ENCODE data around the gene PRKCE.

The PRKCE gene

DNA sequence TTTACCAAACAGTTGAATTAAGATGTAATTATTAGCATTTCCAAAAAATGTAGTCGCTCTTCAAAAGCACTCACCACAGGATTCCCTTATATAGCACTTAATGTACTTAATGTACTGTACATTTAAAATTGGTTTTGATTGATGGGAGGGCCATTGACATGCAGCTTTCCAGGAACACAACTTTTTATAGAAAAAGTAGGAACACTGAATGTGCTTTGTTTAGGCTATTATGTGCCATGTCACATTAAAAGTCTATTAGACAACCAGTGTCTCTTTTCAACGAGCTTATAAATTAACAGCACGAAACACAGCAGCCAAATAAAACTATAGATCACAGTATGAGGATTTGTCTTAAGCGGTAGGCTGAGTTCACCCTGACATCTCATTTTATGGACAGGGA, 301.1 kb downstream of the PRKCE start:
- Histone ChIP-seq H3K4me3 (ENCODE audit: low read length) (no peak overlapping the region), H3K27me3 (ENCODE audit: control insufficient read depth, insufficient read depth, low read length) (no peaks in the 10 kb centered on the region), H3K9me3 (ENCODE audit: control insufficient read depth, low read length) (no peaks in the 10 kb centered on the region), H3K9ac (ENCODE audit: low read length) (no peak overlapping the region), H3K36me3 (ENCODE audit: control insufficient read depth, insufficient read depth, low read length) (no peaks in the 10 kb centered on the region), H3K4me1 (ENCODE audit: control insufficient read depth, insufficient read depth, low read length) (peaks cover 4% of the 10 kb centered on the region)

GRCh38 chr2:45953376-45954027, 302.0 kb downstream of the PRKCE start:
- Histone ChIP-seq H3K9ac (ENCODE audit: low read length) (no peak overlapping the region), H3K9me3 (ENCODE audit: control insufficient read depth, low read length) (no peaks in the 10 kb centered on the region), H3K4me3 (ENCODE audit: low read length) (no peak overlapping the region), H3K4me1 (ENCODE audit: control insufficient read depth, insufficient read depth, low read length) (peaks cover 4% of the 10 kb centered on the region), H3K36me3 (ENCODE audit: control insufficient read depth, insufficient read depth, low read length) (no peaks in the 10 kb centered on the region), H3K27me3 (ENCODE audit: control insufficient read depth, insufficient read depth, low read length) (no peaks in the 10 kb centered on the region)

DNA sequence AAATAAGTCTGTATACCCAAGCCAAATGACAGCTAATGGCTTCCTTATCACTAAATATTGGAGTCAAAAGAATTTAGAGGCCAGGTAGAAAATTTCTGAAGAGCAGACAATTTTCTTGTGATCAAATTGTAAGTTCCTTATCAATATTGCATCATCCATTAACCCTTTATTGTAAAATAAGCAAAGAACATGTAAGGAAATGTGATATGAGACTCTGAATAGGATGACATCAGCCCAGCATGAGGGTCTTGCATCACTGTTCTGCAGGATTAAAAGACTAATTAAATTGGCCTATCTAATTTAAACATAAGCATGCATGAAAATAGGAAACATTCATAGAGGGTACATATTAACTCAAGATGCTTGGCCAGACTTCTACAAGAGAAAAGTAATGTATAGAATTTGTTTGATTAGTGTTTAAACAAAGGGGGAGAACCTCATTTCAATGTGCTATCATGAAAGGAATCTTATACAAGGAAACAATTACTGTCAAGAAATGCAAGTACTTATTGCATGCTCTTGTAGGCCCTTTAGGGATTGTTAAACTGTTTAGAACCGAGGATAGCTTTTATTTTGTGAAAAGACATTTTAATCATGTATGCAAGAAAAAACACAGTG, 302.9 kb downstream of the PRKCE start:
- H3K4me3 ChIP-seq (ENCODE audit: low read length): no peak overlapping the region
- H3K27me3 ChIP-seq (ENCODE audit: control insufficient read depth, insufficient read depth, low read length): no peaks in the 10 kb centered on the region

GRCh38 chr2:45957533-45958227, 306.2 kb downstream of the PRKCE start:
- H3K36me3 ChIP-seq (ENCODE audit: control insufficient read depth, insufficient read depth, low read length): no peaks in the 10 kb centered on the region
- H3K4me1 ChIP-seq (ENCODE audit: control insufficient read depth, insufficient read depth, low read length): peaks cover 43% of the 10 kb centered on the region
- no peak overlapping the region for H3K9ac ChIP-seq (ENCODE audit: low read length)
- no peak overlapping the region for H3K4me3 ChIP-seq (ENCODE audit: low read length)
- no peaks in the 10 kb centered on the region for H3K27me3 ChIP-seq (ENCODE audit: control insufficient read depth, insufficient read depth, low read length)
- H3K9me3 ChIP-seq (ENCODE audit: control insufficient read depth, low read length): no peaks in the 10 kb centered on the region

More for the DNA sequence above, 302.9 kb downstream of the PRKCE start:
- peaks cover 9% of the 10 kb centered on the region for H3K4me1 ChIP-seq (ENCODE audit: control insufficient read depth, insufficient read depth, low read length)
- no peak overlapping the region for H3K9ac ChIP-seq (ENCODE audit: low read length)
- no peaks in the 10 kb centered on the region for H3K9me3 ChIP-seq (ENCODE audit: control insufficient read depth, low read length)
- H3K36me3 ChIP-seq (ENCODE audit: control insufficient read depth, insufficient read depth, low read length): no peaks in the 10 kb centered on the region

- H3K27me3 ChIP-seq (ENCODE audit: control insufficient read depth, insufficient read depth, low read length): no peaks in the 10 kb centered on the region
- no peak overlapping the region for H3K9ac ChIP-seq (ENCODE audit: low read length)
- peaks cover 59% of the 10 kb centered on the region for H3K4me1 ChIP-seq (ENCODE audit: control insufficient read depth, insufficient read depth, low read length)
- H3K4me3 ChIP-seq (ENCODE audit: low read length): no peak overlapping the region
- no peaks in the 10 kb centered on the region for H3K36me3 ChIP-seq (ENCODE audit: control insufficient read depth, insufficient read depth, low read length)
- H3K9me3 ChIP-seq (ENCODE audit: control insufficient read depth, low read length): no peaks in the 10 kb centered on the region
Measured at GRCh38 chr2:45960057-45960863, 308.8 kb downstream of the PRKCE start.

DNA sequence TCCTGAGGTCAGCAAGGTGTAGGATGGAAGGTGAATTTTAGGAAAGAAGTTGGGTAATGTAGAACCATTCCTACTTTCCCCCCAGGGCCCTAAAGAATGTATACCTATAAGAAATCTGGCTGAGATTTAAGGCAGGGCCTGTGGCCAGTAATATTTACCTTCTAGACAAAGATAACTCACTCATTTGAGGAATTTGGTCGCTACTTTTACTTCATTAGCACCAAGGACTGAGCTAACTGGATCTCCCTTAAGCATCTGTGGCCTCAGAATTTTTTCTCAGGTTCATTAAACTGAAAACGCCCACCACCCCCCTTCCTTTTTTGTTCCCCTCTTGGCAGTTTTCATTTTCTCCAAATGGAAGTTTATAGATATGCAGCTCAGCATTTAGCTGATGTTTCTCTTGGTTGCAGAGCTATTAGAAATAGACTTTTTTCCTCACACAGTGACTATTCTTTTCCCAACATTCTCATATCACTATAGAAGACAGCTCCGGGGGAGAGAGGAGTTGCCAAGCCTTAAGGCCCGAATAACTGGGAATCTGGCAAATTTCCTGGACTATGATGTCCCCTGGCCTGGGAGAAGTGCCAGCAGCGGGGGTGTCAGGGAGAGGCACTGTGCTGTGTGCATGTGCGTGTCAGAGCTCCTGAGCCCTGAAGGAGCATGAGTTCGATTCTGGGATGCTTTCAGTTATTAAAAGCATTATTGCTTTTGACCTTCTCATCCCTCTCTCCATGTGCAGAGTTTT, 310.9 kb downstream of the PRKCE start:
- Histone ChIP-seq H3K36me3 (ENCODE audit: control insufficient read depth, insufficient read depth, low read length) (no peaks in the 10 kb centered on the region), H3K4me1 (ENCODE audit: control insufficient read depth, insufficient read depth, low read length) (peaks cover 60% of the 10 kb centered on the region), H3K9me3 (ENCODE audit: control insufficient read depth, low read length) (no peaks in the 10 kb centered on the region), H3K4me3 (ENCODE audit: low read length) (no peak overlapping the region), H3K27me3 (ENCODE audit: control insufficient read depth, insufficient read depth, low read length) (no peaks in the 10 kb centered on the region), H3K9ac (ENCODE audit: low read length) (no peak overlapping the region)

GRCh38 chr2:45963816-45964215, 312.3 kb downstream of the PRKCE start:
- Histone ChIP-seq H3K27me3 (ENCODE audit: control insufficient read depth, insufficient read depth, low read length) (no peaks in the 10 kb centered on the region), H3K9ac (ENCODE audit: low read length) (no peak overlapping the region), H3K9me3 (ENCODE audit: control insufficient read depth, low read length) (no peaks in the 10 kb centered on the region), H3K36me3 (ENCODE audit: control insufficient read depth, insufficient read depth, low read length) (no peaks in the 10 kb centered on the region), H3K4me3 (ENCODE audit: low read length) (no peak overlapping the region), H3K4me1 (ENCODE audit: control insufficient read depth, insufficient read depth, low read length) (peaks cover 60% of the 10 kb centered on the region)

- H3K9me3 ChIP-seq (ENCODE audit: control insufficient read depth, low read length): no peaks in the 10 kb centered on the region
- H3K36me3 ChIP-seq (ENCODE audit: control insufficient read depth, insufficient read depth, low read length): no peaks in the 10 kb centered on the region
- H3K27me3 ChIP-seq (ENCODE audit: control insufficient read depth, insufficient read depth, low read length): no peaks in the 10 kb centered on the region
- H3K4me1 ChIP-seq (ENCODE audit: control insufficient read depth, insufficient read depth, low read length): peaks cover 55% of the 10 kb centered on the region
- H3K4me3 ChIP-seq (ENCODE audit: low read length): no peak overlapping the region
- H3K9ac ChIP-seq (ENCODE audit: low read length): no peak overlapping the region
Measured at GRCh38 chr2:45964223-45964841, 312.9 kb downstream of the PRKCE start.

DNA sequence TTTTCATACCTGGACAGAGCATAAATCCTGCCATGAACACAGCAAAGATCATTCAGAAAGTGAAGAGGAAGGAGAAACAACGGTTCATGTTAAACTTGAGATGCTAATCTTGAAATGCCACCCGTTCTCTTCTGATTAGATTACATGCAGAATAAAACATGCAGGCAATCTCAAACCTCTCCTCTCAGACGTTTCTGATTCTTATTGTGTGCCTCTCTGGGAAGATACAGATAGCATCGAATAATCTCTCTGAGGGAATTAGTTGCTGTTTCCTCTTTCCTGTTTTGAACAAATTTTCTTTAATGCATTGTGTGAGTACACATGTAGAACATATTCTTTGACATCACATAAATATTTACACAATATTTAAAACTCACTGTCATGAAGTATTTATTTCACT, 313.4 kb downstream of the PRKCE start:
- no peaks in the 10 kb centered on the region for H3K27me3 ChIP-seq (ENCODE audit: control insufficient read depth, insufficient read depth, low read length)
- no peaks in the 10 kb centered on the region for H3K9me3 ChIP-seq (ENCODE audit: control insufficient read depth, low read length)
- no peak overlapping the region for H3K4me3 ChIP-seq (ENCODE audit: low read length)
- no peak overlapping the region for H3K9ac ChIP-seq (ENCODE audit: low read length)
- no peaks in the 10 kb centered on the region for H3K36me3 ChIP-seq (ENCODE audit: control insufficient read depth, insufficient read depth, low read length)
- H3K4me1 ChIP-seq (ENCODE audit: control insufficient read depth, insufficient read depth, low read length): peaks cover 49% of the 10 kb centered on the region

- no peaks in the 10 kb centered on the region for H3K9me3 ChIP-seq (ENCODE audit: control insufficient read depth, low read length)
- peaks cover 38% of the 10 kb centered on the region for H3K4me1 ChIP-seq (ENCODE audit: control insufficient read depth, insufficient read depth, low read length)
- no peaks in the 10 kb centered on the region for H3K36me3 ChIP-seq (ENCODE audit: control insufficient read depth, insufficient read depth, low read length)
- no peak overlapping the region for H3K4me3 ChIP-seq (ENCODE audit: low read length)
- no peaks in the 10 kb centered on the region for H3K27me3 ChIP-seq (ENCODE audit: control insufficient read depth, insufficient read depth, low read length)
- H3K9ac ChIP-seq (ENCODE audit: low read length): no peak overlapping the region
Measured at GRCh38 chr2:45965871-45966498, 314.5 kb downstream of the PRKCE start.
